GM18867 (cell line): ENCODE data around the gene DIRAS1.

Source experiments
- ATAC-seq: cut with Tn5 transposase; IDR thresholded peaks from one replicate; pipeline ENCODE4 v1.9.1; 2021; ENCODE audit warnings: mild to moderate bottlenecking, moderate library complexity; ENCODE audit not compliant: unreplicated experiment

The DIRAS1 gene

GRCh38 chr19:2720777-2721569 is at the start of gene DIRAS1:
DIRAS1 (minus strand) TSS chr19:2721372; CDS start chr19:2717806, 3,566 bp downstream.
- ATAC-seq: no peak

DNA sequence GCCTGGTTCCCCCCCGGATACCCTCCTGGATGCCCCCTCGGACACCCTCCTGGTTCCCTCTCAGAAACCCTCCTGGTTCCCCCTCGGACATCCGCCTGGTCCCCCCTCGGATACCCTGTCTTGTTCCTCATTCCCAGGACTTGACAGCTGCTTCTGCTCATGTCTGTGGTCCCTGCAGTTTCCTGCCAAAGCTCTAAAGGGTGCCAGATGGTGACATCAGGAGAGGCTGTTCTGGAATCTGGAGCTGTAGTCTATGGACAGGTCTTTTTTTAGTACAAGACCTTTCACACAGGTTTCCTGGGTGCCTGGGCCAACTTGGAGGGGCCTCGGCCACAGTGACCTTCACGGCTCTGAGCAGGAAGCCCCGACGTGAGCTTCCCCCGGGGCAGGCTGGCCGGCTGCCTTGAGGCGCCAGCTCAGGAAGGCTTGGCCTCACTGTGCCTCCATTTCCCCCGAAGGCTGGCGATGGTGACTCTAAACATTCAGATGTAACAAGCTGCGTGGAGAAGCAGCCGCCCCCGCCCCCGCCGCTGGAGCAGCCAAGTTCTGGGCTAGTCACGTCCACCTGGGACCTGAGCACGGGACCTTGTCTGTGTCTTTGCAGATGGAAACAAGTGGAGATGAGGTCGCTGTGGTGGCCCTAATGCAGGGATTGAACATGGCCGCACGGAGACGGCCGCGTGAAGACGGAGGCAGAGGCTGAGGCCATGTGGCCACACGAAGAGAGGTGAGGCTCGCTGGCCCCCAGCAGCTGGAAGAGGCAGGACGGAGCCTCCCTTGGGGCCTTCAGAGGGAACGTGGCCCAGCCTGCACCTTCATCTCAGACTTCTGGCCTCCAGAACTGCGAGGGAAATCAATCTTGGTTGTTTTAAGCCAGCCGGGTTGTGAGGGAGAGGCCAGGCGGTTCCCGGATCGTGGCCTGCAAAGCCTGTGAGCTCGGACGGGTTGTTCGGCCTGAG is 49.2 kb upstream of the DIRAS1 start:
- ATAC-seq: no peak

DNA sequence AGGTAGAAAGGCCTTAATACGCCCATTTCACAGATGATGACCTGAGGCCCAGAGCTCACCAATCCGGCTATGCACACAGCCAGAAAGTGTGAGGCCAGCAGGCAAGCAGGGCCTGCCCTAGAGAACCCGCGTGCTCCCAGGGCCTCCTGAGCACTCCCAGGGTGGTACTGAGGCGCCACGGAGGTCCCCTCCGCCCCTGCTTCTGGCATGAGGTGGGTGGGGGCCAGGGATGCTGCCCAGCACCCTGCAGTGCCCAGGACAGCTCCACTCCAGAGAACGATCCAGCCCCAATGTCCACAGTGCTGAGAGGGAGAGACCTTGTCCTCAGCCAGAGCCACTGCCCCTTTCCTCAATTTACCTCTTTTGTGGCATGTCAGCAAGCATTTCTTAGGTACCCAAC is 48.0 kb upstream of the DIRAS1 start:
- ATAC-seq: no peak

DNA sequence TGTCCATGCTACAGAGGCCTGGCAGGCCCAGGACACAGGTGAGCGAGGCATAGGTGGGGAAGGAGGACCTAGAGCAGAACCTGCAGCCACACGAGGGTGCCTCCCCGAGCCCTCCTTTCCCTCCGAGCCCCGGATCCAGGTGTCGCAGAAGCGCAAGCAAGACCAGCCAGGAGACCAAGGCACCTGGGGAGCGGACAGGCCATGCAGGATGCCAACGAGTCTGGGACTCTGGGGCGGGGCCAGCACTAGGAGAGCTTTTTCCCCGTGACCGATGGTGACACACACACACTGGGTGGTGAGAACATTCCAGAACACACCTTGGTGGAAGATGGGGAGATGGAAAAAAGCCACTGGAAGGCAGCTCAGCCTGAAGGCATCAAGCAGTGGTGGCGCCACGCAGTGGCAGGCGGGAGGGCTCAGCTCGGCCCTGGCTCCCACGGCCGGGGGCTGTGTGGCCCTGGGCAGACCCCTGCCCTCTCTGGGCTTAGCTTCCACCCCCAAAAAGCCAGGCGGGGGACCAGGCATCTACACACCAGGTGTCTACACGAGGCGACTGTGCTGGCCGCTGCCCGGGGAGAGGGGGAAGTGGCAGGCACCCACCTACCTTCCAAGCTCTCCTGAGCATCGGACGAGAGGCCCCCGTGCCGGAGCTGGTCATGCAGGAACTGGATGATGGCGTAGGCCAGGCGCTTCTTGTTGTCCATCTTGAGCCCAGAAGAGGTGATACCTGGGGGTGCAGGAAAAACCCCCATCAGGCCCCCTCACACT is 47.4 kb upstream of the DIRAS1 start:
- no peak for ATAC-seq

GRCh38 chr19:2767688-2768087 is 46.5 kb upstream of the DIRAS1 start:
- no peak for ATAC-seq

DNA sequence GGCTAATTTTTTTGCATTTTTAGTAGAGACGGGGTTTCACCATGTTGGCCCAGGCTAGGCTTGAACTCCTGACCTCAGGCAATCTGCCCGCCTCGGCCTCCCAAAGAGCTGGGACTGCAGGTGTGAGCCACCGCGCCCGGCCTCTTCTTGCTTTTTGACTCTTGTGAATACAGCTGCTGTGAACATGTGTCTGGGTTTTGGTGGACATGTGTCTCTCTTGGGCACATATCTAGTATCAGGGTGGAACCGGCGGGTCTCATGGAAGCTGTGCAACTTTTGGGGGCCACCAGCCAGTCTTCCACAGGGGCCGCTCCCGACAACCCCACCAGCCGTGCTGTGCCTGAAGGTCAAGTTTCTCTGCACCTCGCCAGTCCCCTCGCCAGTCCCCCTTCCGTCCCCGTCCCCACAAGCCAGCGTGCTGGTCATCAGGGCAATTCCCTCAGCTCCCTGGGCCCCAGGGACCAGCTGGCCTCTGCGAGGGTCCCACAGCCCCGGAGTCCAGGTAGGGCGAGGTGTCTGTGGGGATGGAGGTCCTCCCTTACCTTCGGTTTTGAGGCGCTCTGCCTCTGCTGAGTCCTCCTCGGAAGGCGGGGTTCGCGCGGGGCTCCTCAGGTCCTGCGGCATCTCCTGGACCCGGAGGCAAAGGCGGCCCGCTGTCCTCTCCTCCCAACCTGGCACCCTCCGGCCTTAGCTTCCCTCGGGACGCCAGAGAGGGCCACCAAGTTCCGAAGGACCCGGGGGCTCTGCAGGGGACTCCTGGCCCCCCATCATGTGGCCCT is 45.6 kb upstream of the DIRAS1 start:
- no peak for ATAC-seq

DNA sequence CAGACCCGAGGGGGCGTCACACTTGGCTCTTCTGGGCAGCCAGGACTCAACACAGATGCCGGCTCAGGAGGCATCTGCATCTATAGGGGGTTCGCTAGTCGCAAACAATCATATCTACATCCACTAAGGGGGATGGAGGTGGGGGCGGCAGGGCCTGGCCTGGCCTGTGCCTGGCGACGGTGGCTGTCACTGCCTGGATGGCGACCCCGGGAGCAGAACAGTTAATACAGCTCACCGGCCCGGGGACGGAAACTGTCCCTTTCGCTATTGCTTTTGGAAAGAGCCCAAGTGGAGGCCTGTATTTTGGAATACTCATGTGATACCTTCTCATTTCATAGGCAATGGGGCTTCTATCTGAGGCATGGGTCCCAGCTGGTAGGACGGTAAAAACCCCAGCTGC is 44.2 kb upstream of the DIRAS1 start:
- ATAC-seq: no peak

GRCh38 chr19:2764945-2765344 is 43.8 kb upstream of the DIRAS1 start:
- no peak for ATAC-seq

DNA sequence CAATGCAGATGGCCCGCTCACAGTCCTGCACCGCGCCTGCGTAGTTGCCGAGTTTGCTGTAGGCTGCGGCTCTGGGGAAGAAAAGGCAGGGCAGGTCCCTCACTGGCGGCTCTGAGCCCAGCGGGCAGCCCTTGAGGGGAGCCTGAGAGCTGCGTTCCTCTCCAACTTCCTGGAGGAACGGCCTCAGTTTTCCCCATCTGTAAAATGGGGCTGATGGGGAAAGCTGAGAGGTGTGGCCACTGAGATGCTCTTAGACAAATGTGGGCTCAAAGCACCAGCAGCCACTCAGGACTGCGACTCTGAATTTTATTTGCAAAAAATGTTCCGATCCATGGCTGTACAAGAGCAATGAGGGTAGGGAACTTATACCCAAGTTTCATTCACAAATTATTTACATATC is 42.5 kb upstream of the DIRAS1 start:
- ATAC-seq: no peak

DNA sequence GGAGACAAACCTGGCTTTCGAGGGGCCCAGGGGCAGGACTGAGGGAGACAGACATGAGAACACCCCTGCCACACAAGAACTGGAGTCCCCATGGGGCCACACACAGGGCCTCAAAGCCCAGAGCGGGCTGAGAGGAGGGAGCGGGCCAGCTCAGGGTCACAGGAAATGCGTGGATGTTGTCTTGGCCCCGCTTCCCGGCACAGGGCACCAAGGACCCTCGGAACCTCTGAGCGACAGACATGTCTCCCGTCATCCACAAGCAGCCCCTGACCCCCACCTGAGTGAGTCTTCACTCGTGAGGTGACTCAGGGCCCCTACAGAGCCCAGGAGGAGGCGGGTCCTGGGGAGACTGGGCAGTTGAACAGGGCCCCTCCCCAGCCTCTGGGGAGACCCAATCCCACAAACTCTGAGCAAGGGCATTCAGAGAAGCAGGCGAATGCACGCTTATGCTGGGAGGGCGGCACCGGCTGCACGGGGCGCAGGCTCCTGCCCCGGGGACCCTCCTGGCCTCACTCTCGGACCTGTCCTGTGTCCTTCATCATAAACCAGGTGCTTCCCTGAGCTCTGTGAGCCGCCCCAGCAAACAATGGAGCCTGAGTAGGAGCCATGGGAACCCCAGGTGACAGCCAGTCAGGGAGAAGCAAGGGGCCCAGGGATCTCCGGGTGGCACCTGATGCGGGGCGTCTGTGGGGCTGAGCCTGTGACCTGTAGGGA is 41.8 kb upstream of the DIRAS1 start:
- no peak for ATAC-seq

- no peak for ATAC-seq
Observed at GRCh38 chr19:2761876-2762782, 41.0 kb upstream of the DIRAS1 start.

GRCh38 chr19:2761309-2761677 is 40.1 kb upstream of the DIRAS1 start:
- no peak for ATAC-seq

DNA sequence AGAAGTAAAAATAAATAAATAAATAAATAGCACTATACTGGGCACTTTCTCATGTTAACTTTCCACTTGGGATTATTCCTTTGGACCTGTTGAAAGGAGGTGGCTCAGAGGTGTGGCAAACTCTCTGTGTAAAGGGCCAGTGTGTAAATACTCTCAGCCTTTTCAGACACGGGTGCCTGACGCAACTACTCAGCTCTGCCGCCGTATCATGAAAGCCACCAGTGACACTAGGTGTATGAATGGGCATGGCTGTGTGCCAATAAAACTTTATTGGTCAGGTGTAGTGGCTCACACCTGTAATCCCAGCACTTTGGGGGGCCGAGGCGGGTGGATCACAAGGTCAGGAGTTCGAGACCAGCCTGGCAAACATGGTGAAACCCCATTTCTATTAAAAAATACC is 38.8 kb upstream of the DIRAS1 start:
- no peak for ATAC-seq

DNA sequence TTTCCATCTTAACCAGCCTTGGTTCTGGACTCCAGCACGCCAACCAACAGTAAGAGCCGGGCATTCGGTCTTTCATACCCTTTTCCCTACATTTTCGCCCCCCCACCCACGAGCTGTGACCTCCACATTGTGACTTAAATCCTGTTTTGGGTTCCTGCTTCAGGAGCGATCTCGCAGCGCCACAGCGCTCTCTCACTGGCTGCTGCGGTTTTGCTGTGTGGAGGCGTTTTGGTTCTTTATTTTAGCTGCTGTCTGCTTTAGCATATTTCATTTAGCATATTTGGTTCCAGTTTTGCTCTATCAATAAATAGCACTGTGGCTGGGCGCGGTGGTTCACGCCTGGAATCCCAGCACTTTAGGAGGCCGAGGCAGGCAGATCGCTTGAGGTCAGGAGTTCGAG is 38.2 kb upstream of the DIRAS1 start:
- no peak for ATAC-seq

DNA sequence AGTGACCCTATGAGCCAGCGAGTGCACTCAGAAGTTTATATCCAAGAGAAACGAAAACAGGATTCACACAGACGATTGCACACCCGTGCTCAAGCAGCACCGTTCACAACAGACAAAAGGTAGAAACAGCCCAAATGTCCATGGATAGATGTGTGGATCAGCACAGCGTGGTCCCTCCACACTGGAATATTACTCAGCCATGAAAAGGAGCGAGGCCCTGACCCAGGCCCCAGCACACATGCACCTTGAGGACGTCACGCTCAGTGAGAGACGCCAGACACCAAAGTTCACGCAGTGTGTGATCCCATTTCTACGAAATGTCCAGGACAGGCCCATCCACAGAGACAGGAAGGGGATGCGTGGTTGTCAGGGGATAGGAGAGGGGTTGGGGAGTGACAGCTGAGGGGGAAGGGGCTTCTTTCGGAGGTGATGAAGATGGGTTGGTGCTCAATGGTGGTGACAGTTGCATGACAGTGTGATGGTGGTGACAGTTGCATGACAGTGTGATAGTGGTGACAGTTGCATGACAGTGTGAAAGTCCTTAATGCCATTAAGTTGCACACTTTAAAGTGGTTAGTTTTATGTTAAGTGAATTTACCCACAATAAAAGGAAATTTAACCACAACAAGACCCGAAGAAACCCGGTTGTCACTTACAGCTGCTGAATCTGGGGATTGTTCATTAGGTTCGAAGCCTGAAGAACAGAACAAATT is 37.6 kb upstream of the DIRAS1 start:
- no peak for ATAC-seq

- no peak for ATAC-seq
Observed at GRCh38 chr19:2756921-2757881, 36.0 kb upstream of the DIRAS1 start.

GRCh38 chr19:2756477-2756876 is 35.3 kb upstream of the DIRAS1 start:
- no peak for ATAC-seq
